ENCODE results near the gene CD36.

CD36 gene

DNA sequence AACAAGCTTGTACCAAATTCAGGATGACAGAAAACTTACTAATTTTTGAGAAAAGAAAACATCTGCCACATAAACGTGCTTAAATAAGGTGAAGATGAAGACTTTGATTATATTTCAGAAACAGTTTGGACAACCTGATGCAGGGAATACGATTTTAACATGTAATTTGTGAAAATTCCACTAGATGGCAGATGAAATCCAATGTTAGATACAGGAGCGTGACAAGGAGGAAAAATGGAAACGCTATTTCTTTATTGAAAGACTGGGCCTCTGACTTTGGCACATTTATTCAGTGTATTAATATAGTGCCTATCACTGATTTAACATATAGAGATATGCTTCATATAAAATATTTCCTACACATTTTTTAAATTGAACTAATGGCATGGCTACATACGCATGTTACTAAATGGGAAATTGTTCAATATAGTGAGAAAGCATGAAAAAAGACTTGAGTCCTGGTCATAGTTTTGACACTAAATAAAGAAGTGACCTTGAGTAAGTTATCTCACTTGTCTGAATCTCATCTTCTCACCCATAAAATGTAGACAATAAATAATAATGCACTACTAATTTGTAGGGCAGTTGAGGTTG lies 60.7 kb downstream of the CD36 start:
- H2AFZ ChIP-seq (ENCODE audit: low read length, unreplicated experiment): peak overlapping the region; percentile 82
- H3K79me2 ChIP-seq (ENCODE audit: control insufficient read depth, insufficient read depth, low read length, unreplicated experiment): no peaks in the 10 kb centered on the region
- peaks cover 15% of the 10 kb centered on the region for H3K4me1 ChIP-seq (ENCODE audit: control insufficient read depth, insufficient read depth, low read length, unreplicated experiment)
- H3K4me3 ChIP-seq (ENCODE audit: low read depth, low read length): 0 out of 2 replicates have a peak overlapping the region, but pooled peaks have one; percentile 23
- H3K27me3 ChIP-seq (ENCODE audit: insufficient read depth, low read length): no peaks in the 10 kb centered on the region
- H3K36me3 ChIP-seq (ENCODE audit: insufficient read depth, low read length): no peaks in the 10 kb centered on the region
- H3K27ac ChIP-seq (ENCODE audit: low read depth, low read length): peak overlapping the region; percentile 47

DNA sequence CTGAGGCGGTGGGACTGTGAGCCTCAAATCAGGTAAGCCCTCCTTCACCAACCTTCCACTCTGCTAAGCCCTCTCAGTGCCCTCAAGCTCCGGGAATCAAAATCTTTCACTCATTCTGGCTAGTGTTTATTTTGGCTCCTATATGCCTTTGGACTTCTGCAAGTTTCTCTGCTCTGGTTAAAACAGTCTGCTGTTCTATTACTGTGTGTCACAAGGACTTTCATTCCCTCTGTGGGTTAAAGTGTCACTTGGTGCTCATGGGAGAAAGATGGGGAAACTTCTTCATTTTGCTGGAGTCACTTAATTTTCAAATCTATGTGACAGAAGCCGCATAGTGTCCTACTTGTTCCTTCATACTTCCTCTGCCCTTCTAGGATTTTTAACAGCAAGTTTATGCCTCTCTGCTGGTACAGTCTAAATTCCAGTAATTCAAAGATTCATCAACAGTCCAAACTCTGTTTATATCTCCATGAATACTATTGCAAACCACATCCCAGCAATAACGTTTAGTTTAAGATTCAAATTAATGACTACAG lies 61.3 kb downstream of the CD36 start:
- no peaks in the 10 kb centered on the region for H3K36me3 ChIP-seq (ENCODE audit: insufficient read depth, low read length)
- H3K4me3 ChIP-seq (ENCODE audit: low read depth, low read length): 0 out of 2 replicates have a peak overlapping the region, but pooled peaks have one; percentile 23
- H3K27ac ChIP-seq (ENCODE audit: low read depth, low read length): peak overlapping the region; percentile 47
- H3K79me2 ChIP-seq (ENCODE audit: control insufficient read depth, insufficient read depth, low read length, unreplicated experiment): no peaks in the 10 kb centered on the region
- peak overlapping the region; percentile 82 for H2AFZ ChIP-seq (ENCODE audit: low read length, unreplicated experiment)
- H3K27me3 ChIP-seq (ENCODE audit: insufficient read depth, low read length): no peaks in the 10 kb centered on the region
- peaks cover 15% of the 10 kb centered on the region for H3K4me1 ChIP-seq (ENCODE audit: control insufficient read depth, insufficient read depth, low read length, unreplicated experiment)

GRCh38 chr7:80703272-80703671 lies 64.8 kb downstream of the CD36 start:
- Histone ChIP-seq H3K27me3 (ENCODE audit: insufficient read depth, low read length) (no peaks in the 10 kb centered on the region), H3K36me3 (ENCODE audit: insufficient read depth, low read length) (no peaks in the 10 kb centered on the region), H3K79me2 (ENCODE audit: control insufficient read depth, insufficient read depth, low read length, unreplicated experiment) (no peaks in the 10 kb centered on the region), H2AFZ (ENCODE audit: low read length, unreplicated experiment) (no peak overlapping the region), H3K4me3 (ENCODE audit: low read depth, low read length) (no peak overlapping the region), H3K4me1 (ENCODE audit: control insufficient read depth, insufficient read depth, low read length, unreplicated experiment) (peaks cover 27% of the 10 kb centered on the region), H3K27ac (ENCODE audit: low read depth, low read length) (no peak overlapping the region)

GRCh38 chr7:80705130-80705781 lies 66.8 kb downstream of the CD36 start:
- H3K36me3 ChIP-seq (ENCODE audit: insufficient read depth, low read length): no peaks in the 10 kb centered on the region
- H3K4me1 ChIP-seq (ENCODE audit: control insufficient read depth, insufficient read depth, low read length, unreplicated experiment): peaks cover 13% of the 10 kb centered on the region
- no peaks in the 10 kb centered on the region for H3K79me2 ChIP-seq (ENCODE audit: control insufficient read depth, insufficient read depth, low read length, unreplicated experiment)
- H3K27ac ChIP-seq (ENCODE audit: low read depth, low read length): no peak overlapping the region
- H3K4me3 ChIP-seq (ENCODE audit: low read depth, low read length): no peak overlapping the region
- no peaks in the 10 kb centered on the region for H3K27me3 ChIP-seq (ENCODE audit: insufficient read depth, low read length)
- H2AFZ ChIP-seq (ENCODE audit: low read length, unreplicated experiment): no peak overlapping the region

DNA sequence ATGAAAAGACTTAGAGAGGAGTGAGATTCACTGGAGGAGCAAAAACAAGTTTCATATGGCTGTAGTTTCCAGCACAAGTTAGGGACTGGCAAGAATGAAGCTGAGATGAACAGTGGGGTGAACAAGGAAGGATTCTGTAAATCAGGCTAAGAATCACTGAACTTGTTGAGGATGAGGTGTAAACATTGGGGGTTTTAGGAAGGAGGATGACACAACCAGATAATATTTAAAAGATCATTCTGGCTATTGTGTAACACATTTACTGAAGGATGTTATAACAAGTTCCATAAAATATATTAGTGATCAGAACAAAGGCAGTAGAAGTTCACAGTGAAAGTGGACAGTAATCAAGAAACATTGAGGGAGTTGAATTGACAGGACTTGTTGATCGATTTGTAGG lies 68.9 kb downstream of the CD36 start:
- H3K79me2 ChIP-seq (ENCODE audit: control insufficient read depth, insufficient read depth, low read length, unreplicated experiment): no peaks in the 10 kb centered on the region
- peak overlapping the region; percentile 14; the same call in 1 of the 2 replicates for H3K27ac ChIP-seq (ENCODE audit: low read depth, low read length)
- H3K4me3 ChIP-seq (ENCODE audit: low read depth, low read length): no peak overlapping the region
- H3K27me3 ChIP-seq (ENCODE audit: insufficient read depth, low read length): no peaks in the 10 kb centered on the region
- peak overlapping the region; percentile 72 for H2AFZ ChIP-seq (ENCODE audit: low read length, unreplicated experiment)
- no peaks in the 10 kb centered on the region for H3K36me3 ChIP-seq (ENCODE audit: insufficient read depth, low read length)
- H3K4me1 ChIP-seq (ENCODE audit: control insufficient read depth, insufficient read depth, low read length, unreplicated experiment): peaks cover 17% of the 10 kb centered on the region

DNA sequence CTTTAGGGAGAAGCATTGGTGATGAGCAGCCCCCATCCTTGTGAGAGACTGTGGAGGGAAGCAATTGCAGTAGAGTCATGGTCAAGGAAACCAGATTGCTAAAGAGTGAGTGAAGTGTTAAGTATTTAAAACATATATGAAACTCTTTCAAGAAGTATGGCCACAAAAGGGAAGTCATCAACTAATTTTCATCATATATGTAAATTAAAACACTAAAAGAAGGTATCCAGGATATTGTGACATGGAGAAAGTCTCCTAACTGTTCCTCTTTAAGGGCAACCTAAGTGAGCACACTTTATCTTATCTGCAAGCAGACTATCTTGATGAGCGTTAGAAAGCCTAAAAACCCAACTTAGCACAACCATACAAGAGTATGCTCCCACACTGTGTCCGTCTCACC lies 69.7 kb downstream of the CD36 start:
- Histone ChIP-seq H3K27ac (ENCODE audit: low read depth, low read length) (no peak overlapping the region), H2AFZ (ENCODE audit: low read length, unreplicated experiment) (no peak overlapping the region), H3K27me3 (ENCODE audit: insufficient read depth, low read length) (no peaks in the 10 kb centered on the region), H3K79me2 (ENCODE audit: control insufficient read depth, insufficient read depth, low read length, unreplicated experiment) (no peaks in the 10 kb centered on the region), H3K4me3 (ENCODE audit: low read depth, low read length) (no peak overlapping the region), H3K4me1 (ENCODE audit: control insufficient read depth, insufficient read depth, low read length, unreplicated experiment) (peaks cover 17% of the 10 kb centered on the region), H3K36me3 (ENCODE audit: insufficient read depth, low read length) (no peaks in the 10 kb centered on the region)

DNA sequence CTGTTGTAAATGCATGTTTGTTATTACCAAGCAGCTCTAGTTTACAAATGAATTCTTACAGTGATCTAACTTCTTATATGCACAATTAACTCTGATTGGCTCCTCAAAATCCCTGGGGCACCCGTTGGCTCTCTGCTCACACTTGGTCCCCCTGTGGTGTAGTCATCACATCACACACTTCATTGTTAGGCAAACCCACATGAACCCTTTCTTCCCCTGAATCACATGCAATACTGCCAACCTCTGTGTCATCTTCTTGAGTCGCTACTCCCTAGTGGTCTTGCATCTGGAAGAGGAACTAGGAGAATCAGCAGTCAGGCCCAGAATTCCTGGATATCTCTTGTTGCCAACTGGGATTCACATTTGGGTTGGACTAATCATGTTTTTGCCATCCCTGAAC lies 73.1 kb downstream of the CD36 start:
- H2AFZ ChIP-seq (ENCODE audit: low read length, unreplicated experiment): peak overlapping the region; percentile 75

GRCh38 chr7:80719261-80719660 lies 80.8 kb downstream of the CD36 start:
- Histone ChIP-seq H3K36me3 (ENCODE audit: insufficient read depth, low read length) (no peaks in the 10 kb centered on the region), H3K79me2 (ENCODE audit: control insufficient read depth, insufficient read depth, low read length, unreplicated experiment) (no peaks in the 10 kb centered on the region), H3K4me1 (ENCODE audit: control insufficient read depth, insufficient read depth, low read length, unreplicated experiment) (peaks cover 36% of the 10 kb centered on the region), H2AFZ (ENCODE audit: low read length, unreplicated experiment) (no peak overlapping the region), H3K4me3 (ENCODE audit: low read depth, low read length) (no peak overlapping the region), H3K27me3 (ENCODE audit: insufficient read depth, low read length) (no peaks in the 10 kb centered on the region), H3K27ac (ENCODE audit: low read depth, low read length) (no peak overlapping the region)

More for the DNA sequence above, 73.1 kb downstream of the CD36 start:
- Histone ChIP-seq H3K4me3 (ENCODE audit: low read depth, low read length) (no peak overlapping the region), H3K27me3 (ENCODE audit: insufficient read depth, low read length) (no peaks in the 10 kb centered on the region), H3K27ac (ENCODE audit: low read depth, low read length) (no peak overlapping the region), H3K4me1 (ENCODE audit: control insufficient read depth, insufficient read depth, low read length, unreplicated experiment) (peaks cover 16% of the 10 kb centered on the region), H3K79me2 (ENCODE audit: control insufficient read depth, insufficient read depth, low read length, unreplicated experiment) (no peaks in the 10 kb centered on the region), H3K36me3 (ENCODE audit: insufficient read depth, low read length) (no peaks in the 10 kb centered on the region)

DNA sequence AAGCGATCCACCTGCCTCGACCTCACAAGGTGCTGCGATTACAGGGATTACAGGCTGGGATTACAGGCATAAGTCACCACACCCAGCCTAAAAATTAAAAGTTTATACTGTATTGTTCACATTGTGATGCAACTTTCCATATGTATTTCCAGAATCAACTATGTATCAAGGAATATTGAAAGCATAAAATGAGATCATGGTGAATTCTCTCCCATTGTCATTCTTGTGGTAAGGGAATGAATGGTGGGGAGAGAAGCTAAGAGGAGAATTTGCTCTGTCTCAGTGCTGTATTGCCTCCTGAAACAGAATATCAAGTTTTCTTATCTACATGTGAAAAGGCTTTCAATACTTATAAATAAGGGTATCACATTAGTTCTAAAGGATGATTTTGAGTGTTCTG lies 81.7 kb downstream of the CD36 start:
- no peaks in the 10 kb centered on the region for H3K27me3 ChIP-seq (ENCODE audit: insufficient read depth, low read length)
- H3K27ac ChIP-seq (ENCODE audit: low read depth, low read length): peak overlapping the region; percentile 44
- no peaks in the 10 kb centered on the region for H3K79me2 ChIP-seq (ENCODE audit: control insufficient read depth, insufficient read depth, low read length, unreplicated experiment)
- no peak overlapping the region for H2AFZ ChIP-seq (ENCODE audit: low read length, unreplicated experiment)
- peaks cover 44% of the 10 kb centered on the region for H3K4me1 ChIP-seq (ENCODE audit: control insufficient read depth, insufficient read depth, low read length, unreplicated experiment)
- H3K4me3 ChIP-seq (ENCODE audit: low read depth, low read length): no peak overlapping the region
- no peaks in the 10 kb centered on the region for H3K36me3 ChIP-seq (ENCODE audit: insufficient read depth, low read length)

DNA sequence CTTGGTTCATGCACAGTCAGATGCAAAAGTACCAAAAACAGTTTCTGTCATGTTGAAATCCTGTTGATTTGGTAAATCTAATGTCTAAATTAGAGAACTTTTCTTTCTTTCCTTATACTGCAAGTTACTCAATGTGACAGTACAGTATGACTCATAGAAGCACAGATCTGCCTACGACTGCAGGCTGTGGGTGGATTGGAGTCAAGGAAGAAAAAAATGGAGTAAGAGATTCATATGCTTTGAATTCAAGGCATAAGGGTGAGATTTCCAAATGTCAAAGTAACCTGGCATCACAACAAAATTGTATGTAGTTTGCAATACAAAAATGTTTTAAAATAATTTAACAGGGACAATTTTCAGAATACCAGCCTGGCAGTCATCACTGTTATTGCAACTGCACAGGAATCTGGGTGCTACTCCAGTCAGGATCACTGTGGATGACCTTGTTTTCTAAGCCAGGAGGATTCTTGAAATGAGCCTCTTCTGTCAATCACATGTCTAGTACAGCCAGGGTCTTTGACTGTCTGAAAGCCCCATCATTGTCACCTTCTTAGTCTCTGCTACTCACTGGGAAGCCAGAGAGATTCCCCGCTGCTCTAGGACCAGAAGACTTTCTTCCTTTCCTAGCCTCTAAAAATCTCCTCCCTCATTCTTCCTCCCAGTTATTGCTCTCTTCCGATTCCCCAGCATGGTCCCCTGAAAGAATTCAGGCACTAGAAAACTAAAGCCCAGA lies 83.6 kb downstream of the CD36 start:
- Histone ChIP-seq H3K36me3 (ENCODE audit: insufficient read depth, low read length) (no peaks in the 10 kb centered on the region), H3K79me2 (ENCODE audit: control insufficient read depth, insufficient read depth, low read length, unreplicated experiment) (no peaks in the 10 kb centered on the region), H3K4me1 (ENCODE audit: control insufficient read depth, insufficient read depth, low read length, unreplicated experiment) (peaks cover 53% of the 10 kb centered on the region), H3K27ac (ENCODE audit: low read depth, low read length) (peak overlapping the region; percentile 99), H2AFZ (ENCODE audit: low read length, unreplicated experiment) (peak overlapping the region; percentile 18), H3K27me3 (ENCODE audit: insufficient read depth, low read length) (no peaks in the 10 kb centered on the region), H3K4me3 (ENCODE audit: low read depth, low read length) (peak overlapping the region; percentile 51)

Measured in ACC112 (cell line).